ENCODE results near the gene TRIM69.

The TRIM69 gene, protein sequence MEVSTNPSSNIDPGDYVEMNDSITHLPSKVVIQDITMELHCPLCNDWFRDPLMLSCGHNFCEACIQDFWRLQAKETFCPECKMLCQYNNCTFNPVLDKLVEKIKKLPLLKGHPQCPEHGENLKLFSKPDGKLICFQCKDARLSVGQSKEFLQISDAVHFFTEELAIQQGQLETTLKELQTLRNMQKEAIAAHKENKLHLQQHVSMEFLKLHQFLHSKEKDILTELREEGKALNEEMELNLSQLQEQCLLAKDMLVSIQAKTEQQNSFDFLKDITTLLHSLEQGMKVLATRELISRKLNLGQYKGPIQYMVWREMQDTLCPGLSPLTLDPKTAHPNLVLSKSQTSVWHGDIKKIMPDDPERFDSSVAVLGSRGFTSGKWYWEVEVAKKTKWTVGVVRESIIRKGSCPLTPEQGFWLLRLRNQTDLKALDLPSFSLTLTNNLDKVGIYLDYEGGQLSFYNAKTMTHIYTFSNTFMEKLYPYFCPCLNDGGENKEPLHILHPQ

DNA sequence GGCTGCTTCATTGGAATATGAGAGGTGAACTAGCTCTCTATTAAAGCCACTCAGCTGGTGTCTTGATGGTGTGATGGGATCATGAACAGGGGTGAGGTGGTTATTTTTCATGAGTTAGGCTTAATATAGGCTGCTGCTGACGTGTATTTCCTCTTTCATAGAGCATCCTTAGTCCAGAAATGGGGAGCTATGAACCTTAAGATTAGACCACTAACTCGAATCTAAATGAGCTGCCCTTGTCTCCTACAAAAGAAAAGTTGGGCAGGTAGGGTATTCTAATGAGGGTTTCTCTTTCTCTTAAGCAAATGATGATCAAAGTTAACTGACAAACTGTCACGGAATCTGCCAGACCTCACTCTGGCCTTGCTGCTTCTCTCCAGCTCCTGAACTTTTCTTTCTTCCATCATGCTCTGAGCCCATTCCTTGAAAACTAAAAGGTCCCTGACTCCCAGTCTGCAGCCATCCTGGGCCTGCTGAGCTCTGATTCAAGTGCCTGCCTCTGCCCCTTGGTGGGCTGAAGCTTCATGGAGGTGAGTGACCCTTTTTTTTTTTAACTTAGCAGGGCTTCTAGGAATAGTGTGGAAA is at the start of gene TRIM69:
TSS of gene TRIM69 (plus strand) at position 348 of the 585 bp plus-strand sequence. CDS start at position 525, 177 bp downstream.
- TF ChIP-seq, protein P1, sequence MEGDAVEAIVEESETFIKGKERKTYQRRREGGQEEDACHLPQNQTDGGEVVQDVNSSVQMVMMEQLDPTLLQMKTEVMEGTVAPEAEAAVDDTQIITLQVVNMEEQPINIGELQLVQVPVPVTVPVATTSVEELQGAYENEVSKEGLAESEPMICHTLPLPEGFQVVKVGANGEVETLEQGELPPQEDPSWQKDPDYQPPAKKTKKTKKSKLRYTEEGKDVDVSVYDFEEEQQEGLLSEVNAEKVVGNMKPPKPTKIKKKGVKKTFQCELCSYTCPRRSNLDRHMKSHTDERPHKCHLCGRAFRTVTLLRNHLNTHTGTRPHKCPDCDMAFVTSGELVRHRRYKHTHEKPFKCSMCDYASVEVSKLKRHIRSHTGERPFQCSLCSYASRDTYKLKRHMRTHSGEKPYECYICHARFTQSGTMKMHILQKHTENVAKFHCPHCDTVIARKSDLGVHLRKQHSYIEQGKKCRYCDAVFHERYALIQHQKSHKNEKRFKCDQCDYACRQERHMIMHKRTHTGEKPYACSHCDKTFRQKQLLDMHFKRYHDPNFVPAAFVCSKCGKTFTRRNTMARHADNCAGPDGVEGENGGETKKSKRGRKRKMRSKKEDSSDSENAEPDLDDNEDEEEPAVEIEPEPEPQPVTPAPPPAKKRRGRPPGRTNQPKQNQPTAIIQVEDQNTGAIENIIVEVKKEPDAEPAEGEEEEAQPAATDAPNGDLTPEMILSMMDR (IDR thresholded peaks at IDR 0.05): no peak

DNA sequence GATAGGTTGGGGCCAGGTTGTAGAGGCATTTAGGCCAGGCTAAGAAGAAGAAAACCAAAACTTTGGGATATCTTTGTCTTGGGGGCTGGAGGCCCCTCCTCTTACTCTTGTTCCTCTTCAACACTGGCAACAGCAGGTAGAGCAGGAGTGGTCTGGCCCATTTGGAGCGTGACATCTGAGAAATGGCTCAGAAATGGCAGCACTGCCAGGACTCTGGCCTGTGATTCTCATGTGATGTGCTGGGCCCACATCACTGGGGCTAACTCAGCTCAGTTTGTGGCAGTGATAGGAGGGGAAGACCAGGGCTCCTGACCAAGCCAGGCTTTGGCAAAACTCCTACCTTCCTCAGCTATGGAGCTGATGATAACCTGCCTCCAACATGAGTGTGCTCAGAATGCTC is 43.7 kb upstream of the TRIM69 start:
- TF ChIP-seq, protein P1 (IDR thresholded peaks at IDR 0.05): no peak

DNA sequence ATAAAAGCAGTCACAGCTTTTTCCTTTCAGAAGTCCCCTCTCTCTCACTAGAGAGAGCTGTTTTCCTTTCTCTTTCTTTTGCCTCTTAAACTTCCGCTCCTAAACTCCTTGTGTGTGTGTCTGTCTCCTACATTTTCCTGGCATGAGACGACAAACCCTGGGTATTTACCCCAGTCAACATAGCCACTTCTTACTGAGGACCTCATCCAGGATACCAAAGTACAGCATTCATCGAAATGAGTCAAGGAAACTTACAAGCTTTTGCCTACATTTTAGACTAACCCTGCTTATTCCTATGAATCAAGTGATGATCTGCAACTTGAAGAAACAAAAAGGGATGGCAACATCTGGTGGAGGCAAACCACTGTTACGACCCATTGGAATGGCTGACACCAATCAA is 41.9 kb upstream of the TRIM69 start:
- TF ChIP-seq, protein P1 (IDR thresholded peaks at IDR 0.05): no peak

DNA sequence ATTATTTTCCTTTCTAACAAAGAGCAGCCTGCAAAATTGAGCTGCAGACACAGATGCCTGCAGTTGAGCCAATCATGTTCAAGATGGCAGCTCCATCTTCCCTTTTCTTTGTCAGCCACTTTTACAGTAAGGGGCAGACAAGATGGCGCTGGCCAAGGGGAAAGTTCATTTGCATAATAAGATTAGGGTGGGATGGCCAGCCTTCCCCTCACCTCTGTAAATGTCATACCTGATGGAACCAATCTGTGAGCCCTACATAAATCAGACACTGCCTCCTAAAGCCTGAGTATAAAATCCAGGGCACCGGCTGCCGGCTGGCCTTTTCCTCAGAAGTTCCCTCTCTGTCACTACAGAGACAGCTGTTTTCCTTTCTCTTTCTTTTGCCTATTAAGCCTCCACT is 41.0 kb upstream of the TRIM69 start:
- TF ChIP-seq, protein P1 (IDR thresholded peaks at IDR 0.05): no peak

DNA sequence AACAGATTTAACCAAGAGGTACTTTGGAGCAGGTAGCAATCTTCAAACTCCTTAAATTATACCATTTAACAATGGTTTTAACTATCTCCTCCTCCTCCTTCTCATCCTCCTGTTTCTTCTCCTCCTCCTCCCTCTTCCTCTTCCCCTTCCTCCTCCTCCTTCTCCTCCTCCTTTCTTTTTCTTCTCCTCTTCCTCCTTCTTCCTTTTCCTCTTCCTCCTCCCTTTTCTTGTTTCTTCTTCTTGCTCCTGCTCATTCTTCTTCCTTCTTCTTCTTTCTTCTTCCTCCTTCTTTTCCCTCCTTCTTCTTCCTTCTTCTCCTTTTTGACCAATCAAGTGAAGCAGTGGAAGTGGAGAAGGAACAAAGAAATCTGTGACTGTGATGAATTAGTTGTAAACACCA is 39.3 kb upstream of the TRIM69 start:
- TF ChIP-seq, protein P1 (IDR thresholded peaks at IDR 0.05): no peak

DNA sequence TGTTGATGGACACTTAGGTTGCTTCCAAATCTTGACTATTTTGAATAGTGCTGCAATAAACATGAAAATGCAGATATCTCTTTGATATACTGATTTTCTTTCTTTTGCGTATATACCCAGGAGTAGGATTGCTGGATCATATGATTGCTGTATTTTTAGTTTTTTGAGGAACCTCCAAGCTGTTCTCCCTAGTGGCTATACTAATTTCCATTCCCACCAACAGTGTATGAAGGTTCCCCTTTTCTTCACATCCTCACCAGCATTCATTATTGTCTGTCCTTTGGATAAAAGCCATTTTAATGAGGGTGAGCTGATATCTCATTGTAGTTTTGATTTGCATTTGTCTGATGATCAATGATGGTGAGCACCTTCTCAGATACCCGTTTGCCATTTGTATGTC is 37.7 kb upstream of the TRIM69 start:
- TF ChIP-seq, protein P1 (IDR thresholded peaks at IDR 0.05): no peak

DNA sequence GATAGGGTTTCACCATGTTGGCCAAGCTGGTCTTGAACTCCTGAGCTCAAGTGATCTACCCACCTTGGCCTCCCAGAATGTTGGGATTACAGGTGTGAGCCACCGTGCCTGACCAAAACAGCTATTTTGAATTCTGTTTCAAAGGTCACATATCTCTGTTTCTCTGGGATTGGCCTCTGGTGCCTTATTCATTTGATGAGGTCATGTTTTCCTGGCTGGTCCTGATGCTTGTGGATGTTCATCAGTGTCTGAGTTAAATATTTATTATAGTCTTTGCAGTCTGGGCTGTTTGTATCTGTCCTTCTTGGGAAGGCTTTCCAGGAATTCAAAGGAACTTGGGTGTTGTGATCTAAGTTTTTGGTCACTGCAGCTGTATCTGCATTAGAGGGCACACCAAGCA is 30.3 kb upstream of the TRIM69 start:
- TF ChIP-seq, protein P1 (IDR thresholded peaks at IDR 0.05): no peak
